CD4-positive, alpha-beta T cell treated with Interleukin-17A for 1 hour (primary cell): ENCODE results near the gene TKT.
A peak's percentile ranks its signal among the peaks of the same experiment; 100 is the strongest.
"Not testable (repeated sequence)": the region's sequence is repeated elsewhere in the genome, so short reads cannot be mapped to it uniquely, and the experiment has no call there.

ENCODE experiments used
- DNase-seq: peaks from one replicate; pipeline ENCODE4 v3.0.0-alpha.2; 2020

TKT gene

GRCh38 chr3:53259427-53260259, 3.8 kb upstream of the TKT start:
- no peak for DNase-seq

- DNase-seq: no peak
Observed at GRCh38 chr3:53258600-53259426, 3.0 kb upstream of the TKT start.

GRCh38 chr3:53257465-53257864, 1.6 kb upstream of the TKT start:
- DNase-seq: no peak

GRCh38 chr3:53256704-53257055, 858 bp upstream of the TKT start:
- DNase-seq: no peak

GRCh38 chr3:53255423-53255774, 423 bp downstream of the TKT start:
- DNase-seq: no peak

GRCh38 chr3:53254509-53255422, 1.1 kb downstream of the TKT start:
- peak; percentile 57 for DNase-seq

- DNase-seq: no peak
Observed at GRCh38 chr3:53253707-53254508, 1.9 kb downstream of the TKT start.

GRCh38 chr3:53252947-53253322, 2.9 kb downstream of the TKT start:
- not testable (repeated sequence) for DNase-seq

GRCh38 chr3:53252096-53252946, 3.5 kb downstream of the TKT start:
- no peak for DNase-seq

GRCh38 chr3:53250881-53251605, 4.8 kb downstream of the TKT start:
- no peak for DNase-seq

GRCh38 chr3:53250453-53250852, 5.4 kb downstream of the TKT start:
- no peak for DNase-seq

GRCh38 chr3:53248161-53248560, 7.7 kb downstream of the TKT start:
- no peak for DNase-seq

GRCh38 chr3:53247619-53248018, 8.2 kb downstream of the TKT start:
- DNase-seq: no peak

GRCh38 chr3:53244271-53244670, 11.6 kb downstream of the TKT start:
- DNase-seq: no peak

- DNase-seq: no peak
Observed at GRCh38 chr3:53243785-53244184, 12.0 kb downstream of the TKT start.

- DNase-seq: no peak
Observed at GRCh38 chr3:53243165-53243564, 12.7 kb downstream of the TKT start.

- DNase-seq: no peak
Observed at GRCh38 chr3:53242642-53243041, 13.2 kb downstream of the TKT start.

- DNase-seq: no peak
Observed at GRCh38 chr3:53242155-53242554, 13.7 kb downstream of the TKT start.

- no peak for DNase-seq
Observed at GRCh38 chr3:53240989-53241972, 14.5 kb downstream of the TKT start.
